Measurements from ENCODE around the gene SOX6.
"Not testable (repeated sequence)": the region's sequence is repeated elsewhere in the genome, so short reads cannot be mapped to it uniquely, and the experiment has no call there.

The SOX6 gene

GRCh38 chr11:16049611-16050010, 306.7 kb downstream of the SOX6 start:
- no peak for DNase-seq (ENCODE audit: low read depth, low spot score)

GRCh38 chr11:16047073-16047472, 309.3 kb downstream of the SOX6 start:
- DNase-seq (ENCODE audit: low read depth, low spot score), result no peak

- no peak for DNase-seq (ENCODE audit: low read depth, low spot score)
These were observed 312.7 kb downstream of the SOX6 start for GRCh38 chr11:16043617-16044016.

DNA sequence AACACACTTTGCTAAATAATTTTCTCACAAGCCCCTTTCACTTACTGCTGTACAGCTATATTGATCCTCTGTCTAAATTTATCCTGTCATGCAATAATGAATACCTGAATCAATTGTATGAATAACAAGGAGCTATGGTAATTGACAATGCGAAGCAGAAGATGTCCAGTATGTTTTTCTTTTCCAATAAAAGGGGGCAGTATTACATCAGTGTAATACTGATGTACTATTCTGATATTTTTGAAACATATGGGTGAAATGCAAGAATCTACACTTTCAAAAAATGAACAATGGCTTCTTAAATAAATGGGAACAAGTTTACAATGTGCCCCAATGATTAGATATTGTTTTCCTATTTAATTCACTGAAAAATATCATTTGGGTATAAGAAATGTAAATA, 315.1 kb downstream of the SOX6 start:
- DNase-seq (ENCODE audit: low read depth, low spot score), result no peak

DNA sequence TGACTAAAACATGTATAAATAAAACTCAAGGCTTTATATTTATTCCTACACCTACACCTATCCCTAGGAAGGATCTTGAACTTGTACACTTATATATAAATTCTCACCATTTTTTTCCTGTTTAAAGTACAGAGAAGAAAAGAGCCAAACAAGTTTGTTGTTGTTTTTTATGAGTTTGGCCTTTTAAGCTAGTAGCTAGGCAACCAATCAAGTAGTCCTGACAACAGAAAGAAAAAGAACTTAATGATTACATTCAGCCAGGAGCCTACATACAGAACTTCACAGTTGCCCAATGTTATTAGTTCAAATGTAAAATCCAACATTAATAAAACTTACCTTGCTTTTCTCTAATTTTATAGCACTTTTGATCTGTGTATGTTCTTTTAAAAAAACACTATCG, 316.2 kb downstream of the SOX6 start:
- no peak for DNase-seq (ENCODE audit: low read depth, low spot score)

DNA sequence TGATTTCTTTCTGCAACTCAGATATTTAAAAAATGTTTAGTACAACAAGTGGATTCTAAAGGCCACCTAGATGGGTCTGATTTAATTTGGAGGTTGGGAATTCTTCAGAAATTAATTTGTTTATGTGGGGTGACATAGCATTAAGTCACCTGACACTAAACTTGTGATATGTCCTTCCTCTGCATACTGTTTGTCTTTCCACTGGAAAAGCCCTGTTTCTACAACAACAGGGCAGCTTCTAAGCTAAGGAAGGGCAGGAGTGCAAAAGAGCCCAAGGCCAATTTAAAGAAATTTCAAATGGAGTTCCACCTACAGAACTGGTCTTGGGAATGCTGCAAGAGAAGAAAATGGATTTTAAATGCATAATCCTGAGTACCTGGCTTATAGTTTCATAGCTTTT, 319.2 kb downstream of the SOX6 start:
- DNase-seq (ENCODE audit: low read depth, low spot score), result no peak

DNA sequence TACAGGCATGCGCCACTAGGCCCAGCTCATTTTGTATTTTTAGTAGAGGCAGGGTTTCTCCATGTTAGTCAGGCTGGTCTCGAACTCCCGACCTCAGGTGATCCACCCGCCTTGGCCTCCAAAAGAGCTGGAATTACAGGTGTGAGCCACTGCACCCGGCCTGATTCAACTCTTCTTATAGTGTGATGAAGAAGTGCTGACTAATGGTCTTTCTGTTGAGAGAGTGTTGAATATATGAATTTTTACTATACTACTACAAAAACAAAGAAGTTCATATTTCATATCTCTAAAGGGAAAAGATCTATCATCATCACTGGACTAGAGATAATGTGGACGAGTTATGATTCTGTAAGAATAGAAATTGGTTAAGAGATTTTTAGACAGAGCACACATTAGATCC, 320.1 kb downstream of the SOX6 start:
- no peak for DNase-seq (ENCODE audit: low read depth, low spot score)

- DNase-seq (ENCODE audit: low read depth, low spot score), result no peak
These were observed 322.3 kb downstream of the SOX6 start for GRCh38 chr11:16034074-16034473.

GRCh38 chr11:16032974-16033373, 323.4 kb downstream of the SOX6 start:
- DNase-seq (ENCODE audit: low read depth, low spot score), result no peak

DNA sequence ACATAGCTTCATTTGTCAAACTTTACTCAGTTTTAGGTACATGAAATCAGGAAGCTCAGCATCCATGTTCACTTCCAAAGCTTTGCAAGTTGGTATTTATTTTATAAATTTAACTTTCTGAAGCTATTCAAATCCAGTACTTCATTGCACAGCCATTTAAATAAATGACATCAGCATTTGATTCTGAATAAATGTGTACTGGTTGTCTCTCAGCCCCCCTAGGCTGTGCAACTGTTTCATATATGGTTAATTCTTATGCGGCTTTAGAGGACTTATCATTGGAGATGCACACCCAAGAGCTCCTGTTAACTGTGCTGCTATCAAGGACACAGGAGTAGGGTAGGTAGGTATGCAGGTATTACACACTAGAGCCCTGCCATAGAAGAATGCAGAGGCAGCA, 325.1 kb downstream of the SOX6 start:
- DNase-seq (ENCODE audit: low read depth, low spot score), result no peak

DNA sequence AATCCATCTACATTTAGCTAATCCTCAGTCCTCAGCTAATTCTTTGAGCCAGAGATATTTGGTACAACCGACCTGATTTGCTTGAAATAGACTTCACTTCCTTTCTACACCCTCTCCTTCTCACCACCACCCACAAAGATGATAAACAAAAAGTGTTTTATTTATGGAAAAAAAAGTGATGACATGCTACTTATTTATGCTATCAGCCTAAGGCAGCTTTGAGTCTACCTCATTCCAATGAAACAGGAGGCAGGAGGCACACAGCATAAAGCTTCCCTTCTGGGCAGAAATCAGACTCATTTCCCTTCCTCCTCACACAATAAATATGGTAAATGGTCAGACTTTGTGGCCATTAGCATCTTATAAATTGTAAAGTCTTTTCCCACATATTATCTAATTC, 325.7 kb downstream of the SOX6 start:
- DNase-seq (ENCODE audit: low read depth, low spot score), result no peak

GRCh38 chr11:16029151-16029550, 327.2 kb downstream of the SOX6 start:
- DNase-seq (ENCODE audit: low read depth, low spot score), result not testable (repeated sequence)

DNA sequence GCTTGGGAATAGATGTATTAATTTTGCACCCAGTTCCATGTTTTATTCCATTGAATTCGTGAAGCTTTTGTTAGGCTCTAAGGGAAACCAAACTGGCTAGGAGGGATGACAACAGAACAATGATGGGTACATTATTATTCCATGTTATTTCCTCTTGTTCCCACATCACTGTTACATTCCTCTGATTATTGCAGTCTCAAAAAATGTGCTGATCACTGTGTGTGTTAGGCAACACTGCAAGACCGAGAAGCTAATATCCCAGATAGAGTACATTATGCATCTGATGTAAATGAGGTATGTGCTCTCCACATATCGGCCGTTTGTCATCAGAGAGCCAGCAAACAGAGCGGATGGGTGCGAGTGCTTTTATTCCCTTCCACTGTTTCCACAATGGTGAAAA, 327.9 kb downstream of the SOX6 start:
- DNase-seq (ENCODE audit: low read depth, low spot score), result no peak

DNA sequence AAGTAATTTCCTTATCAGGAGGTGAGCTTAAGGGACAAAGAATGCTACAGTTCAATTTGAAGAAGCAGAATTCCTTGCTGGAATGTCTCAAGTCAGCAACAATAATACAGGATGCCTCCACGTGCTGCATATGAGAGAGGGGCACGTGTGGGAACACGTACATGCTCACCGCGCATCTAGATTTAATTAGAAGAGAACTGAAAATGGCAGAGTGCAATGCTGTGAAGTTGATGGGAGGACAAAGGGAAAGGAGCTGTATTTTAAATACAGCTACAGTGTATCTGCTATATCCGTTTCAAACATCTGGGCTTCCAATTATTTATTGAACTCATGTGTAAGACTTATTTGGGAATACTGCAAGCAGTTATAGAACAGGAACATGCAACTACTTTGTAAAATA, 328.7 kb downstream of the SOX6 start:
- no peak for DNase-seq (ENCODE audit: low read depth, low spot score)

GRCh38 chr11:16026849-16027248, 329.5 kb downstream of the SOX6 start:
- no peak for DNase-seq (ENCODE audit: low read depth, low spot score)

DNA sequence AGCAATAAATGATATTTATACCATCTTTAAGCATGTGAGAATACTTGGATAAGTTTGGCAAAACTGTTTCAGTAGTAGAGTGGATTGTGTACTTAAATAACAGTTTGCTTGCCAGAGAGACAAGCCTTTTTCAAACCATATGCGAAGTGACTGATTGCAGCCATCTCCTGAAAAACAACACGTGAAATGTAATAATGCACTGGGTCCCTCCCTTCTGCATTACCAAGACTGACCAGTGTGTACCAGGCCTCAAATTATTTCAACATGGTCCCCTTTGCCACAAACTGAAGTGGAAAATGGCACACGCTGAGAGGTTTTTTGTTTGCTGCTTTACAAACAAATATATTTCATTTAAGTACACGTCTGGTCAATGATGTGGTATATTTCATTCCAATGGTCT, 337.4 kb downstream of the SOX6 start:
- no peak for DNase-seq (ENCODE audit: low read depth, low spot score)

- no peak for DNase-seq (ENCODE audit: low read depth, low spot score)
These were observed 339.9 kb downstream of the SOX6 start for GRCh38 chr11:16016468-16016829.

GRCh38 chr11:16015741-16016467, 340.4 kb downstream of the SOX6 start:
- DNase-seq (ENCODE audit: low read depth, low spot score), result no peak

DNA sequence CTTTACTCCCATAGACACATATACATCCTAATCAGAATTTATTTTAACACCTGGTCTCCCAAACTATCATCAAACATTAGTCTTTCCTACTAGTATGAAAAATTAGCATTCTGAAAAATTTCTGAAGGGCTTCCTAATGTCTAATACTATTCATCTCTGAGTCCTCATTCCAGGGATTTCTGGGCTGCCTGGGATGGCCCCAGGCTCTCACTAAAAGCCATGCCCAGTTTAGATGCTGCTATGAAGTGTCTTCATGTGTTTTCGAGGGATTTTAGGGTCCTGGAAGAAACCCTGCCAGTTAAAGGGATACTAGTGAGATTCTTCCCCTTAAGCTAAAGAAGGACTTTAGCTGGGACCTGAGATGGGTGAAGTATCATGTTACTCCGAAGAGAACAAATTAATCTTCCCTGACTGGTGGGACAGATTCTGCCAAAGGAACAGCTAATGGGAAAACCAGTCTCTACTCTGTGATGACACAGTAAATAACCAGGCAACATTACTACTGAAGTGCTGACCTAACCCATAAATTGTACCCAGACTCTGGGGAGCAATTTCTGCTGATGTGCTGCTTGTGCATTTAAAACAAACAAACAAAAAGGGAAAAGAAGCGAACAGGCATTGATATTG, 342.6 kb downstream of the SOX6 start:
- no peak for DNase-seq (ENCODE audit: low read depth, low spot score)

DNA sequence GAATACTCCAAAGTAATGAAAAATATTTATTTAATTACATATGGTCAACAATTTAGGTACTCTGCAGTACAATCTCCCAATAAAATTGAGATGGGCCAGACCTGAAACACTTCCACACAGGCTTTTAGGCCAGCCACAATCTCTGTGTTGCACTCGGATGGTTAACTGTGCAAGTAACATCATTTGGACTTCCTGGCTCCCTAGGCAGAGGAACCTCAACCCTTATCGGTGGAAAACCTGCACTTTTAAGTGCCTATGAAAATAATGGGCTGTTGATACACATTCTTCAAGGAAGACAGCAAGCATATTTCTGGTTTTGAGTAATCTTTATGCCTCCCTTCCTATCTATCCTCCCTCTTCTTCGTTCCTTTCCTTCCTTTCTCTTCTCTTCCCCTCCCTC, 343.1 kb downstream of the SOX6 start:
- DNase-seq (ENCODE audit: low read depth, low spot score), result no peak

DNA sequence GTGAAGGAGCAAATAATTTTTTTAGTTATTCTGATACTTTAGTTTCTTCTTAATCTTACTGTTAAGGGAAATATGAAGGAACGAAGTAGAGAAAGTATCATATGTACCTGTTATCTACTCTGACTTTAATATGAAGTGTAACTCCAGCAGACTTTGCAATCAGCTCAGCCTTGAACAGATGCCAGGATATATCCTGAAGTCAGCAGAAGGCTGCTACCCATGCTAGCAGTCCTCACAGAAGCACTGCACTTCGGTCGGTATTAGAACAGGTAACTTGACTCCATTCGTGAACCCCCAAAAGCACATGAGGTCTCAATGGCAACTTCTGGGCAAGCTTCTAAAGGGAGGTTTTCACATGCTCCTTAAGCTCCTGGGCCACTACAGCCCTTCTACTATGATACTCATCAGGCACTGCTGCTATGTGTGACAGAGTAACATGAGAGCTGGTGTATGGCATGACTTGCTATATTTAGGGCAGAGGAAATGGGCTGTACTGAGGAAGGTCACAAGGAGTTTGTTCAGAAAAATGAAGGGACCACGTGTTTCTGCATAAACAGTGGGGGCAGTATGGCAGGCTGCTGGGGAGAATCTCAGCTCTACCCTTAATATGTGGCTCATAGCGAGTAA, 344.1 kb downstream of the SOX6 start:
- DNase-seq (ENCODE audit: low read depth, low spot score), result no peak

DNA sequence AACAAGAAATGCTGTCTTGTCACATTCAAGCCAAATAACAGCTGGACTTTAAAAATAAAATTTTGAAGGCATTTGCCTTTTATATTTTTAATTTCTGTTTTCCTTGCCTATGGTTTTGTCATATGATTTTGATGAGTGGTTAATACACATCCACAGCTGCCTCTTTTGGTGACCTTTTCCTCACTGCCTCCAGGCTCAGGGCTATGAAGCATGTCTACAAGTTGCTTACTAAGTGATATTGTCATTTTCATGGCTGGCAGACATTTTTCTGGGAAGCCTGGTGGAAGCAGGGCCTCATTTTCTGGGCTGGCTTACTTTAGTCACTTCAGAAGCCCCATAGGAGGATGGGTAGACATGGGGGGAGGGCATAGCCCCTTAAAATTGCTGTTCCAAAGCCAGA, 344.9 kb downstream of the SOX6 start:
- no peak for DNase-seq (ENCODE audit: low read depth, low spot score)

DNA sequence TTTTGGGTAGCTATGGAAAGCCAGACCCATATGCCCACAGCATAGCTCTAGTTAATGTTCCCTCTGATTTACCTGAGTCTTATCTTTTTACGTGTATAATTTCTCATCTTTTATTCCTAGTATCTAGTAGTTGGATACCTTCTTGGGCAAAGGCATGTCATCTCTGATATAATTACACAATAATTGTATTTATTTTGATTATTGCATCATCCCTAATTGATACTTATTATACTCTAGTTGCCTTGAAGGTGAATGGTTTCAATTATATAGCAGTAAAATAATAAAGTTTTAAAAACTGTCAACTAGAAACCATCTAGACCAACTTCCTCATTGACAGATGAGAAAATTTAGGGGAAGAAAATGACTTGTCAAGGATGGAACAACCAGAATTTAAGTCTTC, 347.3 kb downstream of the SOX6 start:
- no peak for DNase-seq (ENCODE audit: low read depth, low spot score)
